PC-3 (cell line): ENCODE results near the gene THAP4. TPM values are rescaled to one million over a fixed set of nuclear protein-coding genes. Genes with fewer than 3 reads are reported as not detected.

ENCODE experiments used
- ATAC-seq: fragments of 200-7000 bp; cut with Tn5 transposase; 2 replicates; pipeline ENCODE4 v1.9.1; 2020; ENCODE audit warnings: mild to moderate bottlenecking, moderate library complexity
- BruUV-seq: library from RNA; stranded (reverse); fragments of 400-500 nt; replicated peaks from 2 replicates; lab custom pipeline; 2021; lab: Mats Ljungman, UMichigan
- CTCF ChIA-PET: fragments of 300-600 bp; sonication (Branson Sonifier 250); formaldehyde crosslinking; loops from one replicate; lab custom pipeline; 2022; ENCODE audit warnings: antibody characterized with exemption; lab: Charles Lee
- POLR2A ChIA-PET: fragments of 300-600 bp; sonication (Branson Sonifier 250); formaldehyde crosslinking; loops from one replicate; lab custom pipeline; 2022; ENCODE audit warnings: antibody characterized with exemption; ENCODE audit not compliant: unreplicated experiment; lab: Charles Lee
- DNase-seq: peaks from one replicate; pipeline ENCODE4 v3.0.0-alpha.2; 2015
- H2AFZ ChIP-seq: fragments of 300-600 bp; sonication (generic); 2 replicates; pipeline ENCODE4 v1.6.0; 2016; ENCODE audit warnings: antibody characterized with exemption, low read length
- H3F3A ChIP-seq: fragments of 300-600 bp; sonication (generic); one replicate; pipeline ENCODE4 v1.6.0; 2017; ENCODE audit warnings: antibody characterized with exemption, low read length, control low read depth, mild to moderate bottlenecking; ENCODE audit not compliant: unreplicated experiment
- H3K27ac ChIP-seq: fragments of 300-600 bp; sonication (generic); 2 replicates; pipeline ENCODE4 v1.5.1; 2016; ENCODE audit warnings: mild to moderate bottlenecking, low read length
- H3K27me3 ChIP-seq: fragments of 300-600 bp; sonication (generic); 2 replicates; pipeline ENCODE4 v1.6.1; 2016; ENCODE audit warnings: low read length, mixed read lengths
- H3K36me3 ChIP-seq: fragments of 300-600 bp; sonication (generic); 2 replicates; pipeline ENCODE4 v1.6.1; 2016; ENCODE audit warnings: low read depth, mixed run types, low read length, mixed read lengths
- H3K4me1 ChIP-seq: fragments of 300-600 bp; sonication (generic); 2 replicates; pipeline ENCODE4 v1.5.1; 2016; ENCODE audit warnings: low read length; ENCODE audit not compliant: insufficient read depth
- H3K4me2 ChIP-seq: fragments of 300-600 bp; sonication (generic); 2 replicates; pipeline ENCODE4 v1.6.0; 2016; ENCODE audit warnings: low read length
- H3K4me3 ChIP-seq: fragments of 300-600 bp; sonication (generic); 2 replicates; pipeline ENCODE4 v1.5.1; 2016; ENCODE audit warnings: mild to moderate bottlenecking, low read length, mixed read lengths
- H3K79me2 ChIP-seq: fragments of 300-600 bp; sonication (generic); 2 replicates; pipeline ENCODE4 v1.6.1; 2017; ENCODE audit warnings: low read length, mixed read lengths
- H3K9ac ChIP-seq: fragments of 300-600 bp; sonication (generic); 2 replicates; pipeline ENCODE4 v1.6.0; 2016; ENCODE audit warnings: mild to moderate bottlenecking, low read length
- H3K9me2 ChIP-seq: fragments of 300-600 bp; sonication (generic); replicated peaks from 2 replicates; pipeline ENCODE4 v1.6.1; 2016; ENCODE audit warnings: mixed run types, low read length, mixed read lengths
- H3K9me3 ChIP-seq: fragments of 300-600 bp; sonication (generic); 2 replicates; pipeline ENCODE4 v1.6.1; 2016; ENCODE audit warnings: low read length, mixed read lengths
- H4K20me1 ChIP-seq: fragments of 300-600 bp; sonication (generic); 2 replicates; pipeline ENCODE4 v1.6.1; 2016; ENCODE audit warnings: low read length, mixed read lengths
- CTCF ChIP-seq: fragments of 300-600 bp; sonication (generic); conservative IDR thresholded peaks from 2 replicates; pipeline ENCODE4 v1.5.1; 2017; ENCODE audit warnings: antibody characterized with exemption, low read depth, mild to moderate bottlenecking, low read length
- EZH2 ChIP-seq: fragments of 300-600 bp; sonication (generic); IDR thresholded peaks from one replicate; pipeline ENCODE4 v1.6.1; 2017; ENCODE audit warnings: antibody characterized with exemption, mild to moderate bottlenecking, low read length; ENCODE audit not compliant: unreplicated experiment
- EZH2phosphoT487 ChIP-seq: fragments of 300-600 bp; sonication (generic); IDR thresholded peaks from 2 replicates; pipeline ENCODE4 v1.6.1; 2018; ENCODE audit warnings: mild to moderate bottlenecking, antibody characterized with exemption, low read length, borderline replicate concordance
- intact Hi-C: fragments of 100-400 bp; cut with micrococcal nuclease; formaldehyde crosslinking; loops from 2 replicates; pipeline ENCODE4 v1.9.0; 2023
- total RNA-seq: library from RNA; depleted of rRNA; stranded (reverse); fragments of >200 nt; gene quantifications from 2 replicates; pipeline ENCODE4 v1.2.3, GENCODE V29; 2014

THAP4 gene
- total RNA-seq, 1 experiment from 2014 or later, result 75.1 TPM

DNA sequence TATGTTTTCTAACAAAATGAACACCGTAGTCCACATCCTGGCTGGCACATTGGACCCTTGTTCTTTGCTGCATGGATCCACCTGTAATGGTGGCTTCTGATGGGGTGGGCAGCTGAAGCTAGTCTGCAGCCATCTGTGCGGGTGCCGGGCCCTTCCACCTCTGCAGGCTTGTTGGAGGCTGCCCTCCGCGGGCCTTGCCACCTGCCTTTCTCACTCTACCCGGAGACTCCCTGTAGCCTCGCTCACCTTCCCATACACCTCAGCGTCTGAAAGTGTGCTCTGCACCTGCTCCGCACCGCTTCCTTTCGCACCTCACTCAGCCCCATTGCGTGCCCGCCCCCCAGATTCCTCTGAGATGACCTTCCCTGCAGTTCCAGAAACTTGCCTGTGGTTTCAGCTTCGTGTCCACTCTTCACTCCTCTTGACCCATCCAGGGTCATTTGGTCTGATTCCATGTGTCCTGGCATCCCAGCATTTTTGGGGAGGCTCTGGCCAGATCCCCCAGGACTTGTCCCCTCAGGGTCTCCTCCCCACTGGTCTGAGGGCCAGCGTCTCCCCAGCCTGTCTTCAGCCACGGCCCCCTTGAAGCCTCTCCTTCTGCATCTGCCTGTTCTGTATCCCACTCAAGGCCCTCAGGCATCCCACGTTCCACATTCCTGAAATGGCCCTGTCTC lies 18.7 kb upstream of the THAP4 start:
- ChIA-PET POLR2A (no interaction called here), CTCF (no interaction called here)
- no peaks in the 10 kb centered on the region for H3F3A ChIP-seq
- no TSS peak for BruUV-seq
- H4K20me1 ChIP-seq, result no peaks in the 10 kb centered on the region
- H3K27ac ChIP-seq, result no peak overlapping the region
- H3K4me1 ChIP-seq, result no peaks in the 10 kb centered on the region
- DNase-seq (no peak), ATAC-seq (no peak)
- H3K9me2 ChIP-seq, result no peaks in the 10 kb centered on the region
- H3K36me3 ChIP-seq, result peaks cover 29% of the 10 kb centered on the region
- no peak overlapping the region for H2AFZ ChIP-seq
- H3K4me2 ChIP-seq, result no peak overlapping the region
- no peaks in the 10 kb centered on the region for H3K27me3 ChIP-seq
- peaks cover 3% of the 10 kb centered on the region; the same call in 1 of the 2 replicates for H3K79me2 ChIP-seq
- H3K9me3 ChIP-seq, result no peaks in the 10 kb centered on the region
- no peak overlapping the region for H3K4me3 ChIP-seq
- intact Hi-C loops, result no loop called here
- no peak overlapping the region for H3K9ac ChIP-seq
- TF ChIP-seq CTCF, result no peak
- TF ChIP-seq EZH2, result no peak
- no peak for TF ChIP-seq EZH2phosphoT487

- no peaks in the 10 kb centered on the region for H3K9me2 ChIP-seq
- peaks cover 12% of the 10 kb centered on the region for H3K79me2 ChIP-seq
- DNase-seq (no peak), ATAC-seq (no peak)
- H2AFZ ChIP-seq, result no peak overlapping the region
- ChIA-PET CTCF (no interaction called here), POLR2A (no interaction called here)
- H4K20me1 ChIP-seq, result no peaks in the 10 kb centered on the region
- TF ChIP-seq EZH2, result no peak
- TF ChIP-seq EZH2phosphoT487, result no peak
- TF ChIP-seq CTCF, result no peak
- H3K36me3 ChIP-seq, result peaks cover 22% of the 10 kb centered on the region
- no peaks in the 10 kb centered on the region for H3K9me3 ChIP-seq
- no peak overlapping the region for H3K9ac ChIP-seq
- H3K27ac ChIP-seq, result no peak overlapping the region
- H3K4me2 ChIP-seq, result no peak overlapping the region
- H3K4me3 ChIP-seq, result no peak overlapping the region
- intact Hi-C loops, result no loop called here
- H3K4me1 ChIP-seq, result no peaks in the 10 kb centered on the region
- no peaks in the 10 kb centered on the region for H3K27me3 ChIP-seq
- BruUV-seq, result no TSS peak
- no peaks in the 10 kb centered on the region for H3F3A ChIP-seq
Measured at GRCh38 chr2:241654551-241654950, 17.6 kb upstream of the THAP4 start.

- peaks cover 25% of the 10 kb centered on the region for H3K79me2 ChIP-seq
- H3K4me2 ChIP-seq, result no peak overlapping the region
- POLR2A ChIA-PET, result no interaction called here
- no peaks in the 10 kb centered on the region for H3K9me2 ChIP-seq
- no peak overlapping the region for H3K27ac ChIP-seq
- H3K9me3 ChIP-seq, result no peaks in the 10 kb centered on the region
- H4K20me1 ChIP-seq, result no peaks in the 10 kb centered on the region; the same call in 1 of the 2 replicates
- no peak overlapping the region for H2AFZ ChIP-seq
- no peak overlapping the region for H3K4me3 ChIP-seq
- ATAC-seq (no peak), DNase-seq (no peak)
- no peaks in the 10 kb centered on the region for H3F3A ChIP-seq
- peaks cover 17% of the 10 kb centered on the region for H3K36me3 ChIP-seq
- no peaks in the 10 kb centered on the region for H3K27me3 ChIP-seq
- BruUV-seq, result no TSS peak
- H3K4me1 ChIP-seq, result no peaks in the 10 kb centered on the region
- CTCF ChIA-PET, result no interaction called here
- intact Hi-C loops, result no loop called here
- no peak overlapping the region for H3K9ac ChIP-seq
- TF ChIP-seq CTCF (no peak), EZH2 (no peak), EZH2phosphoT487 (no peak)
Measured at GRCh38 chr2:241653210-241653750, 16.3 kb upstream of the THAP4 start.
